ENCODE data around the gene TRIM16. TPM values are rescaled to one million over a fixed set of nuclear protein-coding genes. Genes with fewer than 3 reads are reported as not detected.
A peak's percentile ranks its signal among the peaks of the same experiment; 100 is the strongest.
"Not testable (repeated sequence)": the region's sequence is repeated elsewhere in the genome, so short reads cannot be mapped to it uniquely, and the experiment has no call there.

TRIM16 gene
- total RNA-seq, 1 donor from 2014 or later, result 25.0 TPM

GRCh38 chr17:15623661-15624209, 60.4 kb downstream of the TRIM16 start:
- not testable (repeated sequence) for H3K36me3 Mint-ChIP-seq (ENCODE audit: insufficient read depth); DNase-seq (ENCODE audit: low spot score, unreplicated experiment); H3K9me3 Mint-ChIP-seq (ENCODE audit: low read depth); H3K27ac Mint-ChIP-seq; H3K4me3 Mint-ChIP-seq (ENCODE audit: low read depth); H3K4me1 Mint-ChIP-seq (ENCODE audit: low read depth); H3K27me3 Mint-ChIP-seq

- not testable (repeated sequence) for H3K36me3 Mint-ChIP-seq (ENCODE audit: insufficient read depth); H3K4me3 Mint-ChIP-seq (ENCODE audit: low read depth); H3K4me1 Mint-ChIP-seq (ENCODE audit: low read depth); DNase-seq (ENCODE audit: low spot score, unreplicated experiment); H3K27ac Mint-ChIP-seq; H3K9me3 Mint-ChIP-seq (ENCODE audit: low read depth); H3K27me3 Mint-ChIP-seq
Measured at GRCh38 chr17:15623255-15623654, 60.9 kb downstream of the TRIM16 start.

DNA sequence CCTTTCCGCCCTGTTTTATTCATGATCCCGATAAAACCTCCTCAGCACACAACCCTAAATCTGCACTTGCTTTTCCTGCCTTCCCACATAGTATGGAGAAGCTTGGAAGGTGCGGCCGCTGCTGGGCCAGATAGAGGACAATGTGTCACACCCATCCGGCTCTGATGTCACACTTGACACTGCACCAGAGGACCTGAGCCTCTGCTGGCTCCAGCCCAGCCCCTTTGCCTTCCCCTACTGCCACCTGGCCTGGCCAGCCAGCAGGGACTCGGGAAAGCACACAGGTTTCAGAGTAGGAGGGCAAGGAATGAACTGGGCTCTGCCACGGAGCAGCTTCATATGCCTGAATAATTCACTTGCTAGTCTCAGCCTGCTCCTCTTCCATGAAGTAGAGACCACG, 62.0 kb downstream of the TRIM16 start:
- H3K27me3 Mint-ChIP-seq; H3K4me1 Mint-ChIP-seq (ENCODE audit: low read depth); H3K36me3 Mint-ChIP-seq (ENCODE audit: insufficient read depth); H3K27ac Mint-ChIP-seq; DNase-seq (ENCODE audit: low spot score, unreplicated experiment); H3K9me3 Mint-ChIP-seq (ENCODE audit: low read depth); H3K4me3 Mint-ChIP-seq (ENCODE audit: low read depth): not testable (repeated sequence)

GRCh38 chr17:15619331-15620058, 64.6 kb downstream of the TRIM16 start, which contains the start of gene FBXW10B:
FBXW10B (minus strand) TSS chr17:15619704; CDS start chr17:15619512, 192 bp downstream.
- not testable (repeated sequence) for H3K9me3 Mint-ChIP-seq (ENCODE audit: low read depth); H3K4me1 Mint-ChIP-seq (ENCODE audit: low read depth); H3K27me3 Mint-ChIP-seq; H3K27ac Mint-ChIP-seq; DNase-seq (ENCODE audit: low spot score, unreplicated experiment); H3K36me3 Mint-ChIP-seq (ENCODE audit: insufficient read depth)
- H3K4me3 Mint-ChIP-seq (ENCODE audit: low read depth), result peak within 1 kb of the TSS; percentile 31

GRCh38 chr17:15616828-15617227, 67.3 kb downstream of the TRIM16 start:
- H3K36me3 Mint-ChIP-seq (ENCODE audit: insufficient read depth); H3K27ac Mint-ChIP-seq; H3K4me1 Mint-ChIP-seq (ENCODE audit: low read depth); H3K27me3 Mint-ChIP-seq; H3K4me3 Mint-ChIP-seq (ENCODE audit: low read depth); H3K9me3 Mint-ChIP-seq (ENCODE audit: low read depth); DNase-seq (ENCODE audit: low spot score, unreplicated experiment): not testable (repeated sequence)

DNA sequence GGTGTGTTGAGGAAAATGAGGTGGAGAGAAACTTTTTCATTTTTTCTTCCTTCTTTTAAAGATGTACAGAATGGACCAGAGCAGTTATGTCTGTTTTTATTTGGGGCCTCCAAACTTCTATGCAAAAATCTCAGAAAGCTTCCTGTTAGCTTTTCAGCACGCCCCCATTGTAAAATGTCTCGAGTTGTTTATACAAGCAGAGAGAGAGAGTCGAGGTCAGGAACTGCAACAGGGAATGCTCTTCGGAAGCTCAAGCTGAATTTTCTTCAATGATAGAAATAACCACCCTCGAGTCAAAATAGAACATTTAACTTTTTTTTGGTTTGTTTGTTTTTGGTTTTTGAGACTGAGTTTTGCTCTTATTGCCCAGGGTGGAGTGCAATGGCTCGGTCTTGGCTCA, 68.3 kb downstream of the TRIM16 start:
- not testable (repeated sequence) for H3K27me3 Mint-ChIP-seq; H3K27ac Mint-ChIP-seq; H3K4me1 Mint-ChIP-seq (ENCODE audit: low read depth)

GRCh38 chr17:15613111-15613510, 71.0 kb downstream of the TRIM16 start:
- not testable (repeated sequence) for H3K27me3 Mint-ChIP-seq; H3K9me3 Mint-ChIP-seq (ENCODE audit: low read depth); H3K36me3 Mint-ChIP-seq (ENCODE audit: insufficient read depth); H3K4me1 Mint-ChIP-seq (ENCODE audit: low read depth); H3K4me3 Mint-ChIP-seq (ENCODE audit: low read depth); H3K27ac Mint-ChIP-seq; DNase-seq (ENCODE audit: low spot score, unreplicated experiment)

More for the DNA sequence above, 68.3 kb downstream of the TRIM16 start:
- H3K9me3 Mint-ChIP-seq (ENCODE audit: low read depth); H3K36me3 Mint-ChIP-seq (ENCODE audit: insufficient read depth); DNase-seq (ENCODE audit: low spot score, unreplicated experiment); H3K4me3 Mint-ChIP-seq (ENCODE audit: low read depth): not testable (repeated sequence)

DNA sequence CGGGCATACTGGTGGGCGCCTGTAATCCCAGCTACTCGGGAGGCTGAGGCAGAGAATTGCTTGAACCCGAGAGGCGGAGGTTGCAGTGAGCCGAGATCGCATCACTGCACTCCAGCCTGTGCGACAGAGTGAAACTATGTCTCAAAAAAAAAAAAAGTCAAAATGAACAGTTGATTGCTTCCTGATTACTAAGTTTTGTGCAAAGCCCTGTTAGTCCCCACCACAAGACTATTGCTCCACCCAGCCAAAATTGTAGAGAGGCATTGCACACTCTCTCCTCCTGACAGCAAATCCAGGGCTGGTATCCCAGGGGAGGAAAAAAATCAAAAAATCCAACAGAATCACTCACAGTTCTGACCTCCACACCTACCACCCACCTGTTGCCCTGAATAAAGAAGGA, 91.2 kb downstream of the TRIM16 start:
- not testable (repeated sequence) for DNase-seq (ENCODE audit: low spot score, unreplicated experiment); H3K4me3 Mint-ChIP-seq (ENCODE audit: low read depth); H3K9me3 Mint-ChIP-seq (ENCODE audit: low read depth); H3K36me3 Mint-ChIP-seq (ENCODE audit: insufficient read depth); H3K4me1 Mint-ChIP-seq (ENCODE audit: low read depth); H3K27me3 Mint-ChIP-seq; H3K27ac Mint-ChIP-seq

DNA sequence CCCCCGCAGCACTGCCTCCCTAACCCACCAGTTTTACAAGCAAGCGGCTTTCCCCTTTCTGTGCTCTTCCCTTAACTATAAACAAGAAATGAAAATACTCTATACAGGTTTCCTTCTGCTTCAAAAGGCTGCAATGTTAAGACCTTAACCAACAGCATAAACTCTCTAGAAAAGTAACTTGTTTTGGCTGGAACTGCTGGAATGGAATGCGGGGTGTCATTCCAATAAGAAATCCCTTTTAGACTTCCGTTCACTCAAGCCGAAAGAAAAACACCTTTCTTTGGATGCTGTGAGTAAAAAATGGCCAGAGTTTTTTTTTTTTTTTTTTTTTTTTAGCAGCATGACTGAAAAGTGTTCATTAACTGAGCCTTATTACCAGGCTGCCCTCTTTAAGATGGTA, 92.1 kb downstream of the TRIM16 start:
- DNase-seq (ENCODE audit: low spot score, unreplicated experiment); H3K9me3 Mint-ChIP-seq (ENCODE audit: low read depth); H3K4me3 Mint-ChIP-seq (ENCODE audit: low read depth); H3K27me3 Mint-ChIP-seq; H3K36me3 Mint-ChIP-seq (ENCODE audit: insufficient read depth); H3K27ac Mint-ChIP-seq; H3K4me1 Mint-ChIP-seq (ENCODE audit: low read depth): not testable (repeated sequence)

- H3K4me3 Mint-ChIP-seq (ENCODE audit: low read depth); H3K9me3 Mint-ChIP-seq (ENCODE audit: low read depth); H3K4me1 Mint-ChIP-seq (ENCODE audit: low read depth); DNase-seq (ENCODE audit: low spot score, unreplicated experiment); H3K27ac Mint-ChIP-seq; H3K27me3 Mint-ChIP-seq; H3K36me3 Mint-ChIP-seq (ENCODE audit: insufficient read depth): not testable (repeated sequence)
Measured at GRCh38 chr17:15590844-15591243, 93.3 kb downstream of the TRIM16 start.

GRCh38 chr17:15589544-15590536, 94.3 kb downstream of the TRIM16 start:
- not testable (repeated sequence) for H3K4me3 Mint-ChIP-seq (ENCODE audit: low read depth); H3K36me3 Mint-ChIP-seq (ENCODE audit: insufficient read depth); DNase-seq (ENCODE audit: low spot score, unreplicated experiment); H3K27ac Mint-ChIP-seq; H3K4me1 Mint-ChIP-seq (ENCODE audit: low read depth); H3K27me3 Mint-ChIP-seq; H3K9me3 Mint-ChIP-seq (ENCODE audit: low read depth)

DNA sequence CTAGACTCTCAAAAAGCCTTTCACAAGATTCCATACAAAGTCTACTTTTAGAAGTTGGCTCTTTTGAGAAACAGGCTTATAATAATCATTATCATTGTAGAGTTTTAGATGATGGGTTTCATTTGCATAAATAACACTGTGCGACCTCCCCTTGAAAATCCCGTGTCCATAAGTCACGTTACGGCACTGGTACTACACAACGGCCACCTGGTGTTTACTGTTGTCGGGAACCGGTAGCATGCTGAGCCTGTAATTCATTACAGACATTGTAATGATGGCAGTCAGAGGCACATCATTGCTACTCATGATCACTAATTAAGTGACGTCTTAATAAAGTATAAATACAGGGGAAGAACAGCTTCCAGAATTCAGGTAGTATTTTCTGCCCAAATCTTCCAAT, 96.1 kb downstream of the TRIM16 start:
- not testable (repeated sequence) for DNase-seq (ENCODE audit: low spot score, unreplicated experiment); H3K36me3 Mint-ChIP-seq (ENCODE audit: insufficient read depth); H3K27ac Mint-ChIP-seq; H3K4me1 Mint-ChIP-seq (ENCODE audit: low read depth); H3K27me3 Mint-ChIP-seq; H3K4me3 Mint-ChIP-seq (ENCODE audit: low read depth); H3K9me3 Mint-ChIP-seq (ENCODE audit: low read depth)

GRCh38 chr17:15583313-15583712, 100.8 kb downstream of the TRIM16 start:
- not testable (repeated sequence) for H3K36me3 Mint-ChIP-seq (ENCODE audit: insufficient read depth); H3K27me3 Mint-ChIP-seq; H3K27ac Mint-ChIP-seq; H3K4me3 Mint-ChIP-seq (ENCODE audit: low read depth); DNase-seq (ENCODE audit: low spot score, unreplicated experiment); H3K9me3 Mint-ChIP-seq (ENCODE audit: low read depth); H3K4me1 Mint-ChIP-seq (ENCODE audit: low read depth)
